ENCODE data around the gene TNFRSF6B.
"Not testable (repeated sequence)": the region's sequence is repeated elsewhere in the genome, so short reads cannot be mapped to it uniquely, and the experiment has no call there.

TNFRSF6B gene

GRCh38 chr20:63659370-63659769, 37.1 kb upstream of the TNFRSF6B start:
- H3K27ac ChIP-seq, result peak overlapping the region; percentile 80; the same call in 1 of the 2 replicates
- no peak for TF ChIP-seq ZFX (IDR thresholded peaks at IDR 0.05)
- TF ChIP-seq, protein P1, sequence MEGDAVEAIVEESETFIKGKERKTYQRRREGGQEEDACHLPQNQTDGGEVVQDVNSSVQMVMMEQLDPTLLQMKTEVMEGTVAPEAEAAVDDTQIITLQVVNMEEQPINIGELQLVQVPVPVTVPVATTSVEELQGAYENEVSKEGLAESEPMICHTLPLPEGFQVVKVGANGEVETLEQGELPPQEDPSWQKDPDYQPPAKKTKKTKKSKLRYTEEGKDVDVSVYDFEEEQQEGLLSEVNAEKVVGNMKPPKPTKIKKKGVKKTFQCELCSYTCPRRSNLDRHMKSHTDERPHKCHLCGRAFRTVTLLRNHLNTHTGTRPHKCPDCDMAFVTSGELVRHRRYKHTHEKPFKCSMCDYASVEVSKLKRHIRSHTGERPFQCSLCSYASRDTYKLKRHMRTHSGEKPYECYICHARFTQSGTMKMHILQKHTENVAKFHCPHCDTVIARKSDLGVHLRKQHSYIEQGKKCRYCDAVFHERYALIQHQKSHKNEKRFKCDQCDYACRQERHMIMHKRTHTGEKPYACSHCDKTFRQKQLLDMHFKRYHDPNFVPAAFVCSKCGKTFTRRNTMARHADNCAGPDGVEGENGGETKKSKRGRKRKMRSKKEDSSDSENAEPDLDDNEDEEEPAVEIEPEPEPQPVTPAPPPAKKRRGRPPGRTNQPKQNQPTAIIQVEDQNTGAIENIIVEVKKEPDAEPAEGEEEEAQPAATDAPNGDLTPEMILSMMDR (conservative IDR thresholded peaks at IDR 0.05), result no peak

DNA sequence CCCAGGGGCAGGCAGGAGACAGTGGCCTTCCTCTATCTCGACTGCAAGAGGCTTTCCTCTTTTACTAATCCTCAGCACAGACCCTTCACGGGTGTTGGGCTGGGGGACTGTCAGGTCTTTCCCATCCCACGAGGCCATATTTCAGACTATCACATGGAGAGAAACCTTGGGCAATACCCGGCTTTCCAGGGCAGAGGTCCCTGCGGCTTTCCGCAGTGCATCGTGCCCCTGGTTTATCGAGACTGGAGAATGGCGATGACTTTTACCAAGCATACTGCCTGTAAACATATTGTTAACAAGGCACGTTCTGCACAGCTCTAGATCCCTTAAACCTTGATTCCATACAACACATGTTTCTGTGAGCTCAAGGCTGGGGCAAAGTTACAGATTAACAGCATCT, 36.3 kb upstream of the TNFRSF6B start:
- H3K27ac ChIP-seq, result not testable (repeated sequence)

DNA sequence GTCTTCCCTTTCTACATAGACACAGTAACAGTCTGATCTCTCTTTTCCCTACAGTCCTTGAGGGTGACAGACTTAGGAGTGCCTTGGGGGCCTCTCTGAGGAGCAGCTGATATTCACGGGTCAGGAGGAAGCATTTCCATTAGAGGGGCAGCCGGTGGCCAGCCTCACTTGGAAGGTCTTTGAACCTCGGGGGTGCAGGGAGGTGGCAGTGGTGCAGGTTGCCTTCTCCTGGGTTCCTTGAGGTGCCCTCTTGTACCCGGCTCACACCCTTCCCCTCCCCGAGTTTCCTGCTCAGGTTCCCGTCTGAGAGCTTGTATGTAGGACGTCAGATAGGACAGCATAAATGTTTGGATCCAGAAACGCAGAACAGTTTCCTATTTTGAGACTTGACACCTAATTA, 35.8 kb upstream of the TNFRSF6B start:
- TF ChIP-seq, protein P1 (conservative IDR thresholded peaks at IDR 0.05), result no peak
- no peak for TF ChIP-seq ZFX (IDR thresholded peaks at IDR 0.05)
- H3K27ac ChIP-seq, result no peak overlapping the region

DNA sequence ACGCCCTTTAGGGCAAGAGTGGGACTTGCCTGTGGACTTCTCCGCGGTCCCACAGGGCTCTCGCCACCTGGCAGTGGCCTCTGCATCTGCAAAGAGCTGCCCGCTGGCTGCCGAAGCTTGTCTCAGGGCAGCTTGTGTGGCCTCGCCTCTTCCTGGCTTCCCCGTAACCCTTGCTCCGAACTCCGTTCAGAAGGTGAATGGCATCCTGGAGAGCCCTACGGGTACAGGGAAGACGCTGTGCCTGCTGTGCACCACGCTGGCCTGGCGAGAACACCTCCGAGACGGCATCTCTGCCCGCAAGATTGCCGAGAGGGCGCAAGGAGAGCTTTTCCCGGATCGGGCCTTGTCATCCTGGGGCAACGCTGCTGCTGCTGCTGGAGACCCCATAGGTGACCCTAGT, 35.3 kb upstream of the TNFRSF6B start:
- no peak overlapping the region for H3K27ac ChIP-seq
- TF ChIP-seq, protein P1 (conservative IDR thresholded peaks at IDR 0.05), result no peak
- TF ChIP-seq ZFX (IDR thresholded peaks at IDR 0.05), result no peak

DNA sequence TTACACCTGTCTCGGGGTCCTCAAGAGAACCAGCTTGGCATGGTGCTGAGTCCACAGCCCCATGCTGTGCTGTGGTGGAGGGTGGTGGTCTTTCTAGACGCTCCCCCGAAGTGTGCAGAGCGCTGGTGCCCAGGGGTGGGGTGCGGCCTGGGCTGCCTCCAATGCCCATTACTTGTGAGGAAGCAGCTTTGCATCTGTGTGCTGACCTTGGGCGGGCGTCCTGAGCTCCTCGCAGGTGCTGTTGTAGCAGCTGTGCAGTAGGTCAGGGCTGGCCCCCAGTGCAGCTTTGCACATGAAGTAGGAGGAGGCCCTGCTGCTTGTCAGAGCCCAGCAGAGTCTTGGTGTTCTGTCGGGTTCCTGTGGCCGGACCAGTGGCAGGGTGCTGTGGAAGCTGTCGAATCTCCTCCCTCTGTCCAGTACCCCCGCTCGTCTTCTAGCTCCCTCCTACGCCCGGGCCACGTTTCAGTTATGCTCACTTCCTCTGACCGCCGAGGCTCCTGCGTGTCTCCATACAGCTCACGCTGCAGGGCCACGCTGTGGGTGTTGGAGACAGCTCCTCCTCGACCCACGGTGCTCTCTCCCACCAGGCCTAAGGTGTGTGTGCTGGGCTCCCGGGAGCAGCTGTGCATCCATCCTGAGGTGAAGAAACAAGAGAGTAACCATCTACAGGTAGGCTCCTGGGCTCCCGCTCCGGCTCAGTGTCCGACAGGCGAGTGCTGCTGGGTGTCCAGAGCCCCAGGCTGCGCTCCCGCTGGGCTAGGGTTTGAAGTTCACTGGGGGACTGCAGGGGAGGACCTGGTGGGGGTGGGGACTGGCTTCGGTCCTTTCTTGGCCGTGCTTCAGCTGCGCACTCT, 34.3 kb upstream of the TNFRSF6B start:
- H3K27ac ChIP-seq, result no peak overlapping the region
- TF ChIP-seq, protein P1 (conservative IDR thresholded peaks at IDR 0.05), result no peak
- no peak for TF ChIP-seq ZFX (IDR thresholded peaks at IDR 0.05)

- no peak overlapping the region for H3K27ac ChIP-seq
Measured at GRCh38 chr20:63662813-63663189, 33.7 kb upstream of the TNFRSF6B start.

DNA sequence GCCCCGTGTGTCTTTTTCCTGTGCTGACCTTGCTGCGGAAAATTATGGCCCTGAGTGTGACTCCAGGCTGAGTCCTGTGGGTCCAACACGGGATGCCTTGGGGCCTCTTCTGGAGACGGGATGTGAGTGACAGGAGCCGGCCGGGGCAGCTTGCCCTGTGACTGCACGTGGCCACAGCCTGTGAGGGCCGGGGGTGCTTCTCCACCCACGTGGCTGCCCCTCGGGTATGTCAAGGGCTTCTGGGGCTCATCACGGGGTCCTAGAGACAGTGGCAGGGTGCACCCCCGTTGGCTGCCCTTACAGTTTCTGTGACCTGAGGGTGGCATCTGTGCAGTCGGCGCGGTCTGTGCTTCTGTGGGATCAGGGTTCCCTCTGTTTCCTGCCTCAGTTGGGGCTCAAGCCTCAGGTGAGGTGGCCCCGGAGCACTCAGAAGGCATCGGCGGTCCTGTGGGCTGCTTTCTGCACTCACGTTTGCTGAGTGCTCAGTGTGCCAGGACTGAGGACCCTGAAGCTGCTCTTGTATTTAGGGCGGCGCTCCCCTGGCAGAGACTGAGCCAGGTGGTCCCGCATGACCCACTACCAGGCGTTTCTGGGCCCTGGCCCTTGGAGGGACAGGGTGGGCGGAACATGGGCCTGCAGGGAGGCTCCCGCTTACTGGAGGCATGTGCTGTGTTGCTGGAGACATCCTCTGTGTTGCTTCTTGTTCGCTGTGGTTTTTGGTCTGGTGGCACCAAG, 33.0 kb upstream of the TNFRSF6B start:
- no peak overlapping the region for H3K27ac ChIP-seq
- TF ChIP-seq ZFX (IDR thresholded peaks at IDR 0.05), result no peak
- TF ChIP-seq, protein P1 (conservative IDR thresholded peaks at IDR 0.05), result no peak

More at GRCh38 chr20:63662813-63663189, 33.7 kb upstream of the TNFRSF6B start:
- no peak for TF ChIP-seq ZFX (IDR thresholded peaks at IDR 0.05)
- TF ChIP-seq, protein P1 (conservative IDR thresholded peaks at IDR 0.05), result no peak
